Coronary artery (tissue), 2 donors: ENCODE results near the gene ACAN.
A peak's percentile ranks its signal among the peaks of the same experiment; 100 is the strongest.

Source experiments
- DNase-seq: peaks from one replicate; pipeline ENCODE4 v3.0.0-alpha.2; 2017; ENCODE audit warnings: low spot score
- H3K27ac ChIP-seq, 2 donors: fragments of 200-600 bp; sonication (generic); one replicate each; pipeline ENCODE4 v1.5.1; 2016 to 2019
- H3K4me3 ChIP-seq: fragments of 200-600 bp; sonication (generic); 2 replicates; pipeline ENCODE4 v1.5.1; 2016; ENCODE audit warnings: mild to moderate bottlenecking, moderate library complexity
- TF ChIP-seq, protein P1 (sequence below): fragments of 200-600 bp; sonication (generic); IDR thresholded peaks from one replicate; pipeline ENCODE4 v1.5.1; 2019; ENCODE audit warnings: antibody characterized with exemption

The ACAN gene

DNA sequence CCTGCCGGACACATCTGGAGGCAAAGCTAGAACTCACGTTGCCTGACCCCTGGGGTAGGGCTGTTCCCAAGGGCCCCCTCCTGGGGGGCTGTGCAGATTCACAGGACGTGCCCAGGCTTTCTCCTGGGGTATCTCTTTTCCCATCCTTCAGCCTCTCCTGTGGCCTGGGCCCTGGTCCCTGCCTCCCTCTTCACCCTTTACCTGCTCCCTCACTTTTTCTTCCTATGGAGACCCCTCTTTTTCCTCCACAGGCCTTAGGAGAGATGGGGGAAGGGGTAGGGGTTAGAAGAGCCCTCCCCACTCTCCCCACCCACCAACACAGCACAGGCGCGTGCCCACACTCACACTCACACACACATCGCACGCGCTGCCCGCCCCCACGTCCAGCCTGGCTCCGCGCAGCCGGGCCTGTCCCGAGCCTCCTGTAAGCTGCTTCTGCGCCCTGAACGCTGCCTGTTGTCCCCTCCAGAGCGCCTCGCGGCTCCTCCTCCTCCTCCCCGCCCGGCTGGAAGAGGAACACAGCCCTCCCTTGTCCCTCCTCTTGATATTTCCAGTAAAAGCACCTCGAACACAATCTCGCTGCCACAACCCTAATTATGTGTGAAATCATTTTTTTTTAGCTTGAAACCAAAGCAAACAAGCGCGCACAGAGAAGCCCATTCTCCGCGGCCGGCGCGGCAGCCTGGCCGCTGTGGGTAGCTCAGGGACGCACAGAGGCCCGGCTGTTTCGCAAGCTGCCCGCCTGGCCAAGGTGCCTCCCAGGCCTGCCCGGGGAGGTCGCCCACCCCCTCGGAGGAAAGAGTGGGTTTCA is 33.9 kb upstream of the ACAN start:
- Histone ChIP-seq H3K4me3 (peak overlapping the region; percentile 65), H3K27ac (peak overlapping the region in 1 of 2 donors; percentile 53)
- TF ChIP-seq, protein P1, sequence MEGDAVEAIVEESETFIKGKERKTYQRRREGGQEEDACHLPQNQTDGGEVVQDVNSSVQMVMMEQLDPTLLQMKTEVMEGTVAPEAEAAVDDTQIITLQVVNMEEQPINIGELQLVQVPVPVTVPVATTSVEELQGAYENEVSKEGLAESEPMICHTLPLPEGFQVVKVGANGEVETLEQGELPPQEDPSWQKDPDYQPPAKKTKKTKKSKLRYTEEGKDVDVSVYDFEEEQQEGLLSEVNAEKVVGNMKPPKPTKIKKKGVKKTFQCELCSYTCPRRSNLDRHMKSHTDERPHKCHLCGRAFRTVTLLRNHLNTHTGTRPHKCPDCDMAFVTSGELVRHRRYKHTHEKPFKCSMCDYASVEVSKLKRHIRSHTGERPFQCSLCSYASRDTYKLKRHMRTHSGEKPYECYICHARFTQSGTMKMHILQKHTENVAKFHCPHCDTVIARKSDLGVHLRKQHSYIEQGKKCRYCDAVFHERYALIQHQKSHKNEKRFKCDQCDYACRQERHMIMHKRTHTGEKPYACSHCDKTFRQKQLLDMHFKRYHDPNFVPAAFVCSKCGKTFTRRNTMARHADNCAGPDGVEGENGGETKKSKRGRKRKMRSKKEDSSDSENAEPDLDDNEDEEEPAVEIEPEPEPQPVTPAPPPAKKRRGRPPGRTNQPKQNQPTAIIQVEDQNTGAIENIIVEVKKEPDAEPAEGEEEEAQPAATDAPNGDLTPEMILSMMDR: no peak
- no peak for DNase-seq

DNA sequence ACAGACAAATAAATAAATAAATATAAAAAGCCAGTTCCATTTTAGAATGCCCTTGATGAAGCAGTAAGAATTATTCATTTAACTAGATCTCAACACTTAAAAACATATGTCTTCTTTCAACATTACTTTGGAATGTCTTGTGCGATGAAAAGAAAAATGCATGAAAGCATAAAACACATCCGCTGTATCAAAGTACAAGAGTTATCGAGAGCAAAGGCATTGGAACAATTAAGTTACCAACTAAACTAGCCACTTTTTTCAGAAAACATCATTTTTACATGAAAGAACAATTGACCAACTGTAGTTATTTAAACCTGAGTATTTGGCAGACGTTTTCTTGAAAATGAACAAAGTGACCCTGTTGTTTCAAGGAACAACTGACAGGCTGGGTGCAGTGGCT is 27.5 kb upstream of the ACAN start:
- Histone ChIP-seq H3K27ac (no peak overlapping the region), H3K4me3 (no peak overlapping the region)
- no peak for DNase-seq
- TF ChIP-seq, protein P1: no peak

GRCh38 chr15:88776646-88777045 is 26.6 kb upstream of the ACAN start:
- DNase-seq: peak; percentile 28
- Histone ChIP-seq H3K27ac (no peak overlapping the region), H3K4me3 (no peak overlapping the region)
- TF ChIP-seq, protein P1: no peak

GRCh38 chr15:88779944-88780343 is 23.3 kb upstream of the ACAN start:
- TF ChIP-seq, protein P1: no peak
- no peak overlapping the region for H3K27ac ChIP-seq
- DNase-seq: no peak
- H3K4me3 ChIP-seq: no peak overlapping the region

- peak; percentile 24 for DNase-seq
- Histone ChIP-seq H3K4me3 (no peak overlapping the region), H3K27ac (no peak overlapping the region)
- TF ChIP-seq, protein P1: no peak
Measured at GRCh38 chr15:88782465-88782864, 20.8 kb upstream of the ACAN start.

- TF ChIP-seq, protein P1: no peak
- Histone ChIP-seq H3K27ac (no peak overlapping the region), H3K4me3 (no peak overlapping the region)
- DNase-seq: peak; percentile 52
Measured at GRCh38 chr15:88785217-88785616, 18.0 kb upstream of the ACAN start.

DNA sequence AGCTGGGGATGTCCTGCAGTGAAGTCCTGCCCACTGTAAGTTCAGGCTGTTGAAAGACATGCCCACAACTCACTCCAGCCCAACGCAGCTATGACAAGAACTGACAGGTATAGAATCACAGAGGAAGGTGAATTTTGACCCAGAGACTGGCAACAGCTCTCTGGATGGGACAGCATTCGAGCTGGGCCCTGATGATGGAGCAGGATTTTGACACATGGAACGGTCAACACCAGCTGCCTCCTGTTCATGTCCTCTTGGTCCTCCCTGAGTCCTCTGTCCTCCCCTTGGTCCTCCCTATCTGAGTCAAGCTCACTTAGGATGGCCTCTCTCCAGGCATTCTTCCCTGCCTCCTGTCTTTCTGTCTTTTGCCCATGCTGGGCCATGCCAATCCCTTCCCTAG is 15.2 kb upstream of the ACAN start:
- no peak overlapping the region for H3K27ac ChIP-seq
- no peak overlapping the region for H3K4me3 ChIP-seq
- TF ChIP-seq, protein P1: no peak
- peak; percentile 43 for DNase-seq
